Measurements from ENCODE around the gene ASCC3.

DNA sequence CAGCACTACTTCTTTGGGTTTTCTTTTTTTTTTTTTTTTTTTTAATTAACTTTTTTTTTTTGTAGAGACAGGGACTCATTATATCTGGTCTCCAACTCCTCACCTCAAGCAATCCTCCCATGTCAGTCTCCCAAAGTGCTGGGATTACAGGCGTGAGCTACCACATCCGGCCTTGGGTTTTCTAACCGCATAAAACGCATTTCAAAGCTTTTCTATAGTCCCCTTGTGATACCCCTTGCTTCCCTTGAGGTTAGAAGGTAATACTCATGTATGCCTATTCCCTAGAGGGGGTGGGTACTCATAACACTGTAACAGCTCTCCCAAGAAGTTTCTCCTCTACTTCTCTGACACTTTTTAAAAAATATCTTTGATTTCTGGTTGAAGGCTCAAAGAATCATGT lies 23.9 kb upstream of the ASCC3 start:
- TF ChIP-seq, protein P1, sequence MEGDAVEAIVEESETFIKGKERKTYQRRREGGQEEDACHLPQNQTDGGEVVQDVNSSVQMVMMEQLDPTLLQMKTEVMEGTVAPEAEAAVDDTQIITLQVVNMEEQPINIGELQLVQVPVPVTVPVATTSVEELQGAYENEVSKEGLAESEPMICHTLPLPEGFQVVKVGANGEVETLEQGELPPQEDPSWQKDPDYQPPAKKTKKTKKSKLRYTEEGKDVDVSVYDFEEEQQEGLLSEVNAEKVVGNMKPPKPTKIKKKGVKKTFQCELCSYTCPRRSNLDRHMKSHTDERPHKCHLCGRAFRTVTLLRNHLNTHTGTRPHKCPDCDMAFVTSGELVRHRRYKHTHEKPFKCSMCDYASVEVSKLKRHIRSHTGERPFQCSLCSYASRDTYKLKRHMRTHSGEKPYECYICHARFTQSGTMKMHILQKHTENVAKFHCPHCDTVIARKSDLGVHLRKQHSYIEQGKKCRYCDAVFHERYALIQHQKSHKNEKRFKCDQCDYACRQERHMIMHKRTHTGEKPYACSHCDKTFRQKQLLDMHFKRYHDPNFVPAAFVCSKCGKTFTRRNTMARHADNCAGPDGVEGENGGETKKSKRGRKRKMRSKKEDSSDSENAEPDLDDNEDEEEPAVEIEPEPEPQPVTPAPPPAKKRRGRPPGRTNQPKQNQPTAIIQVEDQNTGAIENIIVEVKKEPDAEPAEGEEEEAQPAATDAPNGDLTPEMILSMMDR (IDR thresholded peaks at IDR 0.05), result no peak
- no peak for TF ChIP-seq POLR2A (IDR thresholded peaks at IDR 0.05)

Data from adrenal gland (tissue), 5 donors.